ENCODE results near the gene ABHD11.
"Not testable (repeated sequence)": the region's sequence is repeated elsewhere in the genome, so short reads cannot be mapped to it uniquely, and the experiment has no call there.

ABHD11 gene, protein sequence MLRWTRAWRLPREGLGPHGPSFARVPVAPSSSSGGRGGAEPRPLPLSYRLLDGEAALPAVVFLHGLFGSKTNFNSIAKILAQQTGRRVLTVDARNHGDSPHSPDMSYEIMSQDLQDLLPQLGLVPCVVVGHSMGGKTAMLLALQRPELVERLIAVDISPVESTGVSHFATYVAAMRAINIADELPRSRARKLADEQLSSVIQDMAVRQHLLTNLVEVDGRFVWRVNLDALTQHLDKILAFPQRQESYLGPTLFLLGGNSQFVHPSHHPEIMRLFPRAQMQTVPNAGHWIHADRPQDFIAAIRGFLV

DNA sequence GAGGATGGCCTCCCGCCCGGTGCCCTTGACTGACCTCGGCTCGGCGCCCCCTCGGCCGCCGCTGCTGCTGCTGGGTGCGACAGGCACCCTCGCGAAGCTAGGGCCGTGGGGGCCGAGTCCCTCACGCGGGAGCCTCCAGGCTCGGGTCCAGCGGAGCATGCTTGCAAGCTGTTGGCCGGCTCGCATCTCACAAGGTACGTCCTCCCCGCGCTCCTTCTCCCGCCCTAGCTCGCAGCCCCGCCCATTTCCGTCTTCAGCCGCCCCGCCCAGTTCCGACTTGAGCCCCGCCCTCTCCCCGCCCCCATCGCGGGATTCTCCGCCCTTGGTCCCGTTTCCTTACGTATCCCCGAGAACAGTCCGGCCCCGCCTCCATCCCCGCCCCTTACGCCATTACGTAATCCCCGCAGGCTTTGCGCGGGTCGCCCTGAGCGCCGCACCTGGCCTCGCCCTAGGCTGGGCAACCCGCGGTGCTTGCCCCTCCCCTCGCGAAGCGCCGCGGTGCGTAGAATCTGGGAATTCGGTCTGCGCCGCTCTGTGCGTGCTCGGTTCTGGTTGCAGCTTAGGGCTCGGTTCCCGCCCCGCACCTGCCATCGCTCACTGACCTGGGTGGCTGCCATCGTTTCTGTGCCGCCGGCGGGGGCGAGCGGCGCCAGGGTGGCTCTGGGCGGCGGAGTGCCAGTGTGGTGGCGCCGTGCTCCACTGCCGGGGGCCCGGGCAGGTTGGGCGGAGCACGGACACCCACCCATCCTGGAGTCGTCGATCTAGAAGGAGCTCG lies at the start of gene ABHD11:
TSS of gene ABHD11 (minus strand) at position 191 of the 775 bp plus-strand sequence. CDS start at position 159, 32 bp downstream.
- DNase-seq = peak; percentile 99 to 100 (median 99)

DNA sequence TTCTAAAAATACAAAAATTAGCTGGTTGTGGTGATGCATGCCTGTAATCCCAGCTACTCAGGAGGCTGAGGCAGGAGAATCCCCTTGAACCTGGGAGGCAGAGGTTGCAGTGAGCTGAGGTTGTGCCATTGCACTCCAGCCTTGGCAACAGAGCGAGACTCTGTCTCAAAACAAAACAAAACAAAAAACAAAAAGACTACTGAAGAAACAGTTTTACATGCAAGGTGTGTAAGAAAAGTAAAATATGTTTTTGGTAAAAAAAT lies 49.1 kb upstream of the ABHD11 start:
- not testable (repeated sequence) for DNase-seq

GRCh38 chr7:73786588-73786987 lies 48.0 kb upstream of the ABHD11 start:
- DNase-seq = no peak

DNA sequence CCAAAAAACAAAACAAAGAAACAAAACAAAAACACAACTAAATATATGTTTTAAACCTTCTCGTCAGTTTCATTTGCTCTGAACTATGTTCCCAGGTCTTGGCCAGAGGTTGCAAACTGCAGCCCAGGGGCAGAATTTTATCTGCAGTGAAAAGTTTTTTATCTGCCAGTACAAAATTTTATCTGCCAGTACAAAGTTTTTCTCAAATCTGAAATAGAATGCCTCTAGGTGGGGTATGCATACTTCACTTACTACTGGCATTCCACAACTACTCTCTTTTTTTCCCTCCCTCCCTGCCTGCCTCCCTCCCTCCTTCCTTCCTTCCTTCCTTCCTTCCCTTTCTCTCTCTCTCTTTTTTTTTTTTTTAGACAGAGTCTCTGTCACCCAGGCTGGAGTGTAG lies 40.9 kb upstream of the ABHD11 start:
- no peak for DNase-seq

DNA sequence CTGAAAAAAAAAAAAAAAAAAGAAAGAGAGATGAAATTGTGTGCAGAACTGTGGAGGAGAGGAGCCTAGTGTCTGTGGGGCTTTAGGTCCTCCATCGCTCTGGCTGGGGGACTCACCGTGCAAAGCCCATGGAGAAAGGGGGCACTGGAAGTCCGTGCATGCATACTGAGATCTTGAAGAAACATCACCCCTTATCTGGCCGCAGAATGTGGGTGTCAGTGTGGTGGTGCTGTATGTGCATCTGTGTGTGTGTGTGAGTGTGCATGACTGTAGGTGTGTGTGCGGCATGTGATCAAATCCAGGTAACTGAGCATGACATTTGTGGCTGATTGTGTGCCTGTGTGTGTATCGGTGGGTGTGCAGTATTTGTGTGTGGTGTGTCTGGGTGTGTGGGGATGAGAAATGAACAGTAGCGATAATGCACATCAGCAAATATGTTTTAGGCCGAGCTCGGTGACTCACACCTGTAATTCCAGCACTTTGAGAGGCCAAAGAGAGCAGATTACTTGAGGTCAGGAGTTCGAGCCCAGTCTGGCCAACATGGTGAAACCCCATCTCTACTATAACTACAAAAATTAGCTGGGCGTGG lies 40.3 kb upstream of the ABHD11 start:
- DNase-seq = no peak

- DNase-seq = no peak
Measured at GRCh38 chr7:73774923-73775322, 36.3 kb upstream of the ABHD11 start.

DNA sequence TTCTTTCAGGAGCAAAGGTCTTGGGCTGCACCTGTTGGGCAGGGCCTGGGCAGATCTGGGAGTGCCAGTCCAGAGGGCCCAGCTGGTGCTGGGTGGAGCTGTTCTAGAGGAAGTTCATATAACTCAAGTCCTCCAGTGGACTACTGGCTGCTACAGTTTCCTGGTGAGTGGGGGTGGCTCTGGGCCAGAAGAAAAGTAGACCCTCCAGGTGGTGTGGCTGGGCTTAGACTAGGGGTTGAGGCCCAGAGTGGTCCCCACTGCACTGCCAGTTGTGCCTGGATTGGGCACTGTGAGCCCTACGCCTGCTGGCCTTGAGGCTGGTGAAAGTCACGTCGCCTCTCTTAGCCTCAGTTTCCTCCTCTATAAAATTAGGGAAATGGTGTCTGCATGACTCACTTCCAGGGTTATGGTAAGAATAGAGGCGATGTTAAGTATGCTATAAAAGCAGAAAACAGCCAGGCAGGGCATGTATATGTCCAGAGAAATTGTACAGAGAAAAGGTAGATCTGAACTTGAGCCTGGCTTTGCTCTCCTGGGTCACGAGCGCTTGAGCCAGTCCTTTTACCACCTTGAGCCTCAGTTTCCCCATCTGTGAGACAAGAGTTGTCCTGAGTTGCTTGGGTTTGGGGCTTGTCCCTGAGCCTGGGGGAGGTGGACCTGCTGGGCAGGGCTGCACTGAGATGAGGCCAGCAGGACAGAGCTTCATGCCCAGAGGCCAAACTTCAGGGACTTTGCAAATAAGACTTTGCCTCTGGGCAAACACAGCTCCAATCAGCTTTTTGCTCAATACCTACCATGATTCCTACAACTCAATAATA lies 35.3 kb upstream of the ABHD11 start:
- DNase-seq = no peak

- no peak for DNase-seq
Measured at GRCh38 chr7:73770860-73771670, 32.5 kb upstream of the ABHD11 start.

DNA sequence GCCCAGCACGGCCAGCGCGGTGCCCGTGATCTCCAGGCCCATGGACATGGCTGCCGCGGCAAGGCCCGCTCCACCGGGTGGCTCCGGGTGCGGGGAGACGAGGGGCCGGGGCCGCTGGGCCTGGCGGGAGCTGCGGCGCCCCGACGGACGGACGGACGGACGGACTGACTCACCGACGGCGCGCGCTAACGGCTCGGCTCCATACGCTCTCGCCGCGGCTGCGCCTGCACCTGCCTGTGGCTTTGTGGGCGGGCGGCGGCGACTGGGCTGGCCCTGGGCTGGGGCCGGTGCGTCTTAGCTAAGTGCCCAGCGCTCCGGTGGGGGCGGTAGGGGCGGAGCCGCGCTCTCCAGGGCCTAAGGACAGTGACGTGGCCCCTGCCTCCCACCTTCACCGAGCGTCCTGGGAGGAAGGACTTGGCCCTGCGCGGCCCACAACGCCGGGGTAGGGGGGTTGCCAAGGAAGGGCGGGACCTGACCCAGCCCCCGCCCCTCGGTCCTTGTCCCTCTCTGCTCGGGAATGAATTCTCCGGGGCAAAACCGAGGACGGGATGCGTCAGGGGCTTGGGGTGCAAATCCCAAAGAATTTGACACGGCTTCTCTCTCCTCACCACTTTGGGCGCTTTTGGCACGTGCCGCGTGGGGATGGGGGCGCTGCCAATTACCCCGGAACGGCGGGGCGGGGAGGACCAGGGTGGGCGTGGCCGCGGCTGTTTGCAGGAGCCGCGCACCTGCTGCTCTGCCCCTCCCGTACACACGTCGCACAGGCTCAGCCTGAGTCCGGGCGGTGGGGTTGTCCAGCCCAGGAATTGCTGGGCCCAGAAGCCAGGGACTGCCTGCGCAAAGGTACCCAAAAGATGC lies 31.6 kb upstream of the ABHD11 start, which contains the start of gene CLDN3:
TSS of gene CLDN3 (minus strand) at position 269 of the 858 bp plus-strand sequence. CDS start at position 48, 221 bp downstream.
- no peak for DNase-seq

GRCh38 chr7:73769481-73770001 lies 30.9 kb upstream of the ABHD11 start:
- DNase-seq = no peak

DNA sequence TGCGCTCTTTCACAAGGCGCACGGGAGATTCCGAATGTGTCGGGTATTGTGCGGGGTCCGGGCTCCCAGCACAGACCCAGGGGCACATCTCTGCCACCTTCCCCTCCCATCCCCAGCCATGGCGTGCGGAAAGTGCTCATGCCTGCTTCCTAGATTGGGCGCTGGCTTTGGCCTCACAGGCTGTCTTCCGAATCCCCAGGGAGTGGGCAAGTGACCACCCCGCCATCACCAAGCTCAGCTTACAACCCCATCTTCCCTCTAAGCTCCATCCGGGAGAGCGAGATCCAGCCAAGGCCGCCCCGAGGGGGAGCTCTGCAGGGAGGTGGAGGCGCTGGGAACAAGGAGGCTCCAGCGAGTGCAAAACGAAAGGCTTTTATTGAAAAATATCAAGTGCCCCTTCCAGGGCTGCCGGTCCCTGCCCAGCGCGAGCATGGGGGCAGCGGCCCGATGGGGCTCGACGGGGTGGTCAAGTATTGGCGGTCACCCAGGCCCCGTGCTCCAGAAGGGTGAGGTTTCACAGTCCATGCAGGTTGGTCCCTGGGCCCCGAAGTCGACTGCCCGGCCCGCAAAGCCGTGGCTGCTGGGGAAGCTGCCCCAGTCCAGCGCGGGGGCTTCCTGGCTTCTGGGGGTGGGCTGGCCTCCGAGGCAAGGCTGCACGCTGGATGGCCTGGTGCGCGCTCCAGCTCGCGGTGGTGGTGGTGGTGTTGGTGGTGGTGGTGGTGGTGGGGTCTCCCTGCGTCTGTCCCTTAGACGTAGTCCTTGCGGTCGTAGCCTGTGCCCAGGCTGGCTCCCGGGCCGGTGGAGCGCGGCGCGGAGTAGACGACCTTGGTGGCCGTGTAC lies 30.3 kb upstream of the ABHD11 start:
- DNase-seq = no peak

DNA sequence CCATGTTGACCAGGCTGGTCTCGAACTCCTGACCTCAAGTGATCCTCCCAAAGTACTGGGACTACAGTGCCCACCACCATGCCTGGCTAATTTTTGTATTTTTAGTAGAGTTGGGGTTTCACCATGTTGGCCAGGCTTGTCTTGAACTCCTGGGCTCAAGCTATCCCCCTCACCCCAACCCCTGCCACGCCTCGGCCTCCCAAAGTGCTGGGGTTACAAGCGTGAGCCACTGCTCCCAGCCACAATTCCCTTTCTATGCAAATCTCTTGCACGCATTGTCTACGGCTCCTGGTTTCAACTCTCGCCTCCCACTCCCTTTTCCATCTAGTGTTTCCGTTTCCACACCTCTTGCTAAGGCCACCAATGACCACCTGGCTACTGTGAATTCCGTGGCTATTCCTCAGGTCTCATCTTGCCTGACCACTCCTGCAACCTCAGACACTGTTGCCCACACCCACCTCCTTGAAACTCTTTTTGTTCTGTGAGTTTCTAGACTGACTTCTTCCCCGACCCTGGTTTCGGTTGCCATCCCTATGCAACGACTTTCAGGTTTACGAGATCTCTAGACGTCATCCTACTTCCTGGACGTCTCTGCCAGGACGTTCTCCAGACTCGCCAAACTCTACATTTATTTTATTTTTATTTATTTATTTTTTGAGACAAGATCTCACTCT lies 28.1 kb upstream of the ABHD11 start:
- no peak for DNase-seq

DNA sequence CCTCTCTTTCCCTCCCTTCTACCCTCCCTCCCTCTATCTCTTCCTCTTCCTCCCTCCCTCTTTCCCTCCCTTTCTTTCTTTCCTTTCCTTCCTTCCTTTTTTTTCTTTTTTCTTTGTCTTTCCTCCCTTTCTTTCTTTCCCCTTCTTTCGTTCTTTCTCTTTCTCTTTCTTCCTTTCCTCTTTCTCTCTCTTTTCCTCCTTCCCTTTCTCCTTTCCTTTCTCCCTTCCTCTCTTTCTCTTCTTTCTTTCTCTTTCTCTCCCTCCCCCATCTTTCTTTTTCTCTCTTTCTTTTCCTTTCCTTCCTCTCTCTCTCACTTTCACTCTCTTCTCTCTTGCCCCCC lies 24.0 kb upstream of the ABHD11 start:
- no peak for DNase-seq

GRCh38 chr7:73761854-73762658 lies 23.5 kb upstream of the ABHD11 start:
- DNase-seq = no peak

GRCh38 chr7:73758581-73759138 lies 20.1 kb upstream of the ABHD11 start:
- no peak for DNase-seq

- no peak for DNase-seq
Measured at GRCh38 chr7:73749931-73750776, 11.6 kb upstream of the ABHD11 start.

DNA sequence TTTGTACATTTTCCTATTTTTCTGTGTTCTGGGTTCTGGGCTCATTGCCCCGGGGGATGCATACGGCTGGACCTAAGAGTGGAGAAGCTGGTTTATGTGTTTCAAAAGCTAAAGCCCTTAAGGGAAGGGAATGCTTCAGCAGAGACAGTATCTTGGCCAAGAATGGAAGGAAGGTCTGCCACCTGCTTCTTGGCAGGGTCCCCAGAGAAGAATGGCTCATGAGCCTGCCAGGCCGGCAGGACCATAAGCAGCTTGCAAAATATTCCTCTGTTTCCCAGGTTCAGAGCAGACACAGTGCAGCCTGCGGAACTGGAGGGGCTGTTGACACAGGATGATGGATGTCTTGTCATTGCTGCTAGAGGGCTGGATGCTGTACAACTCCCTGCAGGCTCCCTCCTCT lies 7.8 kb upstream of the ABHD11 start:
- DNase-seq = no peak
